Measurements from ENCODE around the gene MRC2. TPM values are rescaled to one million over a fixed set of nuclear protein-coding genes. Genes with fewer than 3 reads are reported as not detected.

The MRC2 gene
- total and polyA plus RNA-seq, 9 of the 15 experiments (the other 6 are each of a cell fraction or from before 2014, with no cell fraction given) = 0.28 to 11.5 (median 6.6) TPM

GRCh38 chr17:62618647-62619416, 8.6 kb upstream of the MRC2 start:
- H3K79me2 ChIP-seq (ENCODE audit: control insufficient read depth, insufficient read depth, low read length) = no peaks in the 10 kb centered on the region
- H3K27ac ChIP-seq (ENCODE audit: extremely low read depth, low read depth, low read length) = no peak overlapping the region
- no peak for TF ChIP-seq ZFP91 (CRISPR knock-in tag; IDR thresholded peaks at IDR 0.05)
- TF ChIP-seq, protein P1, sequence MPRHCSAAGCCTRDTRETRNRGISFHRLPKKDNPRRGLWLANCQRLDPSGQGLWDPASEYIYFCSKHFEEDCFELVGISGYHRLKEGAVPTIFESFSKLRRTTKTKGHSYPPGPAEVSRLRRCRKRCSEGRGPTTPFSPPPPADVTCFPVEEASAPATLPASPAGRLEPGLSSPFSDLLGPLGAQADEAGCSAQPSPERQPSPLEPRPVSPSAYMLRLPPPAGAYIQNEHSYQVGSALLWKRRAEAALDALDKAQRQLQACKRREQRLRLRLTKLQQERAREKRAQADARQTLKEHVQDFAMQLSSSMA (CRISPR knock-in tag; IDR thresholded peaks at IDR 0.05) = no peak
- TF ChIP-seq TEAD1 (CRISPR knock-in tag; IDR thresholded peaks at IDR 0.05) = no peak
- peak; percentile 65 for TF ChIP-seq CEBPB (tag; IDR thresholded peaks at IDR 0.05)
- TF ChIP-seq, protein P2, sequence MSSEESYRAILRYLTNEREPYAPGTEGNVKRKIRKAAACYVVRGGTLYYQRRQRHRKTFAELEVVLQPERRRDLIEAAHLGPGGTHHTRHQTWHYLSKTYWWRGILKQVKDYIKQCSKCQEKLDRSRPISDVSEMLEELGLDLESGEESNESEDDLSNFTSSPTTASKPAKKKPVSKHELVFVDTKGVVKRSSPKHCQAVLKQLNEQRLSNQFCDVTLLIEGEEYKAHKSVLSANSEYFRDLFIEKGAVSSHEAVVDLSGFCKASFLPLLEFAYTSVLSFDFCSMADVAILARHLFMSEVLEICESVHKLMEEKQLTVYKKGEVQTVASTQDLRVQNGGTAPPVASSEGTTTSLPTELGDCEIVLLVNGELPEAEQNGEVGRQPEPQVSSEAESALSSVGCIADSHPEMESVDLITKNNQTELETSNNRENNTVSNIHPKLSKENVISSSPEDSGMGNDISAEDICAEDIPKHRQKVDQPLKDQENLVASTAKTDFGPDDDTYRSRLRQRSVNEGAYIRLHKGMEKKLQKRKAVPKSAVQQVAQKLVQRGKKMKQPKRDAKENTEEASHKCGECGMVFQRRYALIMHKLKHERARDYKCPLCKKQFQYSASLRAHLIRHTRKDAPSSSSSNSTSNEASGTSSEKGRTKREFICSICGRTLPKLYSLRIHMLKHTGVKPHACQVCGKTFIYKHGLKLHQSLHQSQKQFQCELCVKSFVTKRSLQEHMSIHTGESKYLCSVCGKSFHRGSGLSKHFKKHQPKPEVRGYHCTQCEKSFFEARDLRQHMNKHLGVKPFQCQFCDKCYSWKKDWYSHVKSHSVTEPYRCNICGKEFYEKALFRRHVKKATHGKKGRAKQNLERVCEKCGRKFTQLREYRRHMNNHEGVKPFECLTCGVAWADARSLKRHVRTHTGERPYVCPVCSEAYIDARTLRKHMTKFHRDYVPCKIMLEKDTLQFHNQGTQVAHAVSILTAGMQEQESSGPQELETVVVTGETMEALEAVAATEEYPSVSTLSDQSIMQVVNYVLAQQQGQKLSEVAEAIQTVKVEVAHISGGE (CRISPR knock-in tag; IDR thresholded peaks at IDR 0.05) = peak in 1 of 3 experiments; percentile 18; a peak in 1 of 6 replicates
- no peak for TF ChIP-seq ZNF830 (CRISPR knock-in tag; IDR thresholded peaks at IDR 0.05)
- TF ChIP-seq, protein P3, sequence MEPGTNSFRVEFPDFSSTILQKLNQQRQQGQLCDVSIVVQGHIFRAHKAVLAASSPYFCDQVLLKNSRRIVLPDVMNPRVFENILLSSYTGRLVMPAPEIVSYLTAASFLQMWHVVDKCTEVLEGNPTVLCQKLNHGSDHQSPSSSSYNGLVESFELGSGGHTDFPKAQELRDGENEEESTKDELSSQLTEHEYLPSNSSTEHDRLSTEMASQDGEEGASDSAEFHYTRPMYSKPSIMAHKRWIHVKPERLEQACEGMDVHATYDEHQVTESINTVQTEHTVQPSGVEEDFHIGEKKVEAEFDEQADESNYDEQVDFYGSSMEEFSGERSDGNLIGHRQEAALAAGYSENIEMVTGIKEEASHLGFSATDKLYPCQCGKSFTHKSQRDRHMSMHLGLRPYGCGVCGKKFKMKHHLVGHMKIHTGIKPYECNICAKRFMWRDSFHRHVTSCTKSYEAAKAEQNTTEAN (CRISPR knock-in tag; IDR thresholded peaks at IDR 0.05) = no peak
- no peak for TF ChIP-seq SUPT5H (IDR thresholded peaks at IDR 0.05)
- TF ChIP-seq RBM17 (IDR thresholded peaks at IDR 0.05; ENCODE audit: borderline replicate concordance, low read depth, low read length) = no peak
- no peak for TF ChIP-seq RFX7 (CRISPR knock-in tag; IDR thresholded peaks at IDR 0.05)
- TF ChIP-seq POLR2G (IDR thresholded peaks at IDR 0.05; ENCODE audit: low read depth, low read length) = 0 out of 2 replicates have a peak, but pooled peaks have one; percentile 12
- TF ChIP-seq ZFP36 (IDR thresholded peaks at IDR 0.05; ENCODE audit: low read depth, low read length, partially characterized antibody) = peak; percentile 20
- TF ChIP-seq CTBP1 (IDR thresholded peaks at IDR 0.05; ENCODE audit: borderline replicate concordance) = no peak
- H3K9me1 ChIP-seq (ENCODE audit: control insufficient read depth, insufficient read depth, low read length) = no peaks in the 10 kb centered on the region
- DNase-seq (ENCODE audit: extremely low read depth in 1 of 4, low spot score in 3 of 4) (no peak), FAIRE-seq (no peak), ATAC-seq (no peak)
- in situ Hi-C loops (cut with MboI) (no loop called here), intact Hi-C loops (cut with micrococcal nuclease) (no loop called here)
- POLR2A ChIA-PET = interaction anchor here (0.6 to 1.0 kb wide), 4 partner anchors 10 to 1134 kb away, joined by 3 to 4 read pairs (median 3); no protein-coding TSS in a partner anchor
- WGBS (ENCODE audit: insufficient coverage, low coverage, missing lambda C conversion rate) = 54% methylated on average over 15 of the region's 17 CpGs
- H3K36me3 ChIP-seq (ENCODE audit: control insufficient read depth, insufficient read depth, low read length) = peaks cover 11% of the 10 kb centered on the region; the same call in 2 of the 3 replicates
- no peaks in the 10 kb centered on the region for H3K9me3 ChIP-seq (replicated peaks; ENCODE audit: control insufficient read depth, insufficient read depth, low read depth, low read length)
- CTCF ChIA-PET (ENCODE audit: low intra/inter-chr PET ratio) = no interaction called here
- no peak overlapping the region for H3K9ac ChIP-seq (ENCODE audit: insufficient read depth in 1 of 2, low read depth in 2 of 2, low read length in 2 of 2)
- no peak overlapping the region for H3K4me2 ChIP-seq (ENCODE audit: insufficient read depth, low read length)
- no peak overlapping the region for H3K4me3 ChIP-seq
- H3K27me3 ChIP-seq (ENCODE audit: control insufficient read depth in 2 of 2, insufficient read depth in 2 of 2, low read length in 2 of 2) = no peaks in the 10 kb centered on the region
- H2AFZ ChIP-seq (ENCODE audit: low read depth, low read length) = no peak overlapping the region
- H4K20me1 ChIP-seq (replicated peaks; ENCODE audit: control insufficient read depth, insufficient read depth, low read length) = peaks cover 4% of the 10 kb centered on the region; the same call in 1 of the 2 replicates
- no TSS peak for BruUV-seq (replicated peaks)
- H3K4me1 ChIP-seq (replicated peaks in 1 of 2; ENCODE audit: control insufficient read depth in 2 of 2, insufficient read depth in 2 of 2, low read length in 2 of 2) = no peaks in the 10 kb centered on the region; a peak in 1 of 5 replicates

All from K562 (cell line).